Esophagus muscularis mucosa (tissue), 4 donors: ENCODE data around the gene EMILIN3. TPM values are rescaled to one million over a fixed set of nuclear protein-coding genes. Genes with fewer than 3 reads are reported as not detected.
A peak's percentile ranks its signal among the peaks of the same experiment; 100 is the strongest.
"Not testable (repeated sequence)": the region's sequence is repeated elsewhere in the genome, so short reads cannot be mapped to it uniquely, and the experiment has no call there.

ENCODE experiments used
- DNase-seq: peaks from one replicate; pipeline ENCODE4 v3.0.0-alpha.2; 2017; ENCODE audit errors: extremely low spot score
- H3K27ac ChIP-seq, 4 donors: fragments of 200-600 bp; sonication (generic); replicated peaks in 1 of 4; 1 replicate in 3 of 4; 2 replicates in 1 of 4; pipeline ENCODE4 v1.5.1; 2016 to 2019; ENCODE audit warnings: mild to moderate bottlenecking in 1 of 4
- H3K27me3 ChIP-seq, 4 donors: fragments of 200-600 bp; sonication (generic); one replicate each; pipeline versions ENCODE4 v1.5.1 to v1.6.0; 2016 to 2019
- H3K36me3 ChIP-seq, 4 donors: fragments of 200-600 bp; sonication (generic); one replicate each; pipeline ENCODE4 v1.5.1; 2016 to 2019
- H3K4me1 ChIP-seq, 4 donors: fragments of 200-600 bp; sonication (generic); one replicate each; pipeline ENCODE4 v1.5.1; 2016 to 2019
- H3K4me3 ChIP-seq, 4 donors: fragments of 200-600 bp; sonication (generic); 1 replicate in 2 of 4; 2 replicates in 2 of 4; pipeline ENCODE4 v1.5.1; 2016 to 2019; ENCODE audit warnings: mild to moderate bottlenecking in 4 of 4, moderate library complexity in 1 of 4
- H3K9me3 ChIP-seq, 4 donors: fragments of 200-600 bp; sonication (generic); 1 replicate in 3 of 4; 2 replicates in 1 of 4; pipeline ENCODE4 v1.5.1; 2016 to 2019
- CTCF ChIP-seq, 3 experiments: fragments of 200-600 bp in 2 of 3; fragments of 450-650 bp in 1 of 3; sonication (generic) in 2 of 3; IDR thresholded peaks; one replicate each; pipeline ENCODE4 v1.5.1; 2017 to 2019; ENCODE audit warnings: antibody characterized with exemption in 3 of 3, mild to moderate bottlenecking in 2 of 3, moderate library complexity in 1 of 3
- EP300 ChIP-seq: sonication (generic); formaldehyde crosslinking; IDR thresholded peaks from one replicate; pipeline ENCODE4 v1.6.1; 2017; ENCODE audit warnings: antibody characterized with exemption
- POLR2A ChIP-seq: fragments of 450-650 bp; IDR thresholded peaks from one replicate; pipeline ENCODE4 v1.6.1; 2017; ENCODE audit warnings: antibody characterized with exemption, moderate library complexity, mild to moderate bottlenecking, low read depth
- POLR2AphosphoS5 ChIP-seq, 2 donors: sonication (generic); formaldehyde crosslinking; IDR thresholded peaks; one replicate each; pipeline ENCODE4 v1.6.1; 2017; ENCODE audit warnings: antibody characterized with exemption in 2 of 2
- WGBS: methylation state at CpG from one replicate; pipeline ENCODE4 v1.1.5; 2018; 5-methylcytosine and 5-hydroxymethylcytosine counted together
- intact Hi-C: fragments of 100-400 bp; cut with DNase I; formaldehyde crosslinking; loops from one replicate; pipeline ENCODE4 v1.15.1; 2023
- total RNA-seq, 4 donors: library from RNA; depleted of rRNA; stranded (reverse); fragments of >200 nt; gene quantifications; one replicate each; pipeline versions ENCODE4 v1.1.0 to v1.2.1, GENCODE V29; 2016

Gene EMILIN3
- total RNA-seq, 4 donors from 2014 or later = 0.83 to 5.6 (median 4.5) TPM

DNA sequence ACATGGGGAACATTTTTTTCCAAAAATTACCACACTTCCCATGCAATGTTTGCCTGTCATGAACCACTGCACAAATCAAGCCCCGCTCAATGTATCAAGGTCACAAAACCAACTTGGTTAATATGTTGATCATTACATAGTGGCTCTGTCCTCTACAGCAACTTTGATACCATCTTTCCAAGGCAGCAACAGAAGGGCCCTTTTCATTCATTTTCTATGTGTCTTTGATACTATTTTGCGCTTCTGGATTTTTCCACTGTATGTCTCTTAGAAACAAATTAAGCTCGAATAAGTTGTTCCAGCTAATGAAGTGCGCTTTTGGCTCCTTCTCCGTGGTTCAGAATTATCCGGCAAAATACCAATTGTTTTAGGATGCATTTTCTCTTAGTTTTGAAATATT is 50.6 kb downstream of the EMILIN3 start:
- H3K27me3 ChIP-seq = no peaks in the 10 kb centered on the region
- H3K27ac ChIP-seq = peak overlapping the region; percentile 89 to 97 (median 95)
- no peaks in the 10 kb centered on the region for H3K36me3 ChIP-seq
- no peak for TF ChIP-seq POLR2AphosphoS5 (IDR thresholded peaks at IDR 0.05)
- no peak for TF ChIP-seq EP300
- TF ChIP-seq CTCF (IDR thresholded peaks at IDR 0.05) = no peak
- TF ChIP-seq POLR2A = no peak
- 57% methylated on average over 6 of the region's 6 CpGs for WGBS
- no peak for DNase-seq
- no peaks in the 10 kb centered on the region for H3K9me3 ChIP-seq
- intact Hi-C loops = loop anchor here (5.0 kb wide), 2 partner anchors 64 to 84 kb away; no protein-coding TSS in a partner anchor
- H3K4me1 ChIP-seq = peaks cover 24 to 61% (median 55%) of the 10 kb centered on the region in 4 donors
- peak overlapping the region; percentile 76 to 89 (median 83) for H3K4me3 ChIP-seq

- H3K27ac ChIP-seq = peak overlapping the region; percentile 89 to 97 (median 95)
- no peak for DNase-seq
- TF ChIP-seq POLR2AphosphoS5 (IDR thresholded peaks at IDR 0.05) (no peak), CTCF (IDR thresholded peaks at IDR 0.05) (no peak), POLR2A (no peak), EP300 (no peak)
- intact Hi-C loops = no loop called here
- no peaks in the 10 kb centered on the region for H3K27me3 ChIP-seq
- H3K4me3 ChIP-seq = peak overlapping the region in 1 of 4 donors; percentile 89
- WGBS = 55% methylated on average over 2 of the region's 2 CpGs
- H3K36me3 ChIP-seq = no peaks in the 10 kb centered on the region
- H3K9me3 ChIP-seq = no peaks in the 10 kb centered on the region
- peaks cover 34 to 78% (median 70%) of the 10 kb centered on the region in 4 donors for H3K4me1 ChIP-seq
Measured at GRCh38 chr20:41314386-41314785, 52.2 kb downstream of the EMILIN3 start.

GRCh38 chr20:41312009-41312408 is 54.6 kb downstream of the EMILIN3 start:
- H3K27ac ChIP-seq, H3K9me3 ChIP-seq, DNase-seq, H3K27me3 ChIP-seq, H3K4me3 ChIP-seq, intact Hi-C loops, H3K36me3 ChIP-seq: not testable (repeated sequence)
- 94% methylated on average over 6 of the region's 6 CpGs for WGBS
- peaks cover 41 to 93% (median 83%) of the 10 kb centered on the region in 4 donors for H3K4me1 ChIP-seq

Other genes with a start within 250 kb of the EMILIN3 start
- 100 to 1,000 TPM in 1 of 4 donors, 10 to 100 TPM in 3; 68.4 to 119 (median 82.5) TPM for gene PLCG1, start 229.3 kb downstream of the EMILIN3 start, total RNA-seq
- gene ZHX3, start 49.1 kb downstream of the EMILIN3 start, total RNA-seq = 100 to 1,000 TPM in 3 of 4 donors, 10 to 100 TPM in 1; 89.3 to 173 (median 156) TPM
- 10 to 100 TPM in 2 of 4 donors, 1 to 10 TPM in 2; 7.6 to 19.8 (median 10.7) TPM for gene LPIN3, start 26.0 kb downstream of the EMILIN3 start, total RNA-seq